Panc1 (cell line): Measurements from ENCODE around the gene PHOX2B. TPM values are rescaled to one million over a fixed set of nuclear protein-coding genes. Genes with fewer than 3 reads are reported as not detected.

Source experiments
- ATAC-seq: fragments of 200-7000 bp; cut with Tn5 transposase; 2 replicates; pipeline ENCODE4 v1.9.1; 2020; ENCODE audit warnings: mild to moderate bottlenecking, moderate library complexity
- BruUV-seq: library from RNA; stranded (reverse); fragments of 400-500 nt; replicated peaks from 2 replicates; lab custom pipeline; 2021; lab: Mats Ljungman, UMichigan
- CTCF ChIA-PET: fragments of 300-600 bp; sonication (Branson Sonifier 250); formaldehyde crosslinking; loops from one replicate; lab custom pipeline; 2022; ENCODE audit warnings: antibody characterized with exemption; lab: Charles Lee
- POLR2A ChIA-PET: fragments of 300-600 bp; sonication (Branson Sonifier 250); formaldehyde crosslinking; loops from one replicate; lab custom pipeline; 2022; ENCODE audit warnings: antibody characterized with exemption; lab: Charles Lee
- DNase-seq: peaks from one replicate; pipeline ENCODE4 v3.0.0-alpha.2; 2010; ENCODE audit warnings: low read depth, low spot score
- H3K27ac ChIP-seq: 2 replicates; pipeline ENCODE4 v1.5.1; 2011; ENCODE audit warnings: mild to moderate bottlenecking, low read length, inconsistent platforms
- H3K27me3 ChIP-seq: fragments of 200-500 bp; sonication (Bioruptor generic); 2 replicates; pipeline ENCODE4 v1.6.0; 2014; ENCODE audit warnings: low read length, inconsistent platforms; ENCODE audit not compliant: control insufficient read depth, insufficient read depth
- H3K36me3 ChIP-seq: fragments of 200-500 bp; sonication (Bioruptor generic); 2 replicates; pipeline ENCODE4 v1.5.1; 2014; ENCODE audit warnings: inconsistent platforms, mild to moderate bottlenecking, low read length, moderate library complexity; ENCODE audit not compliant: control insufficient read depth, insufficient read depth
- H3K4me1 ChIP-seq: 2 replicates; pipeline ENCODE4 v1.5.1; 2011; ENCODE audit warnings: inconsistent platforms, mild to moderate bottlenecking, low read length, moderate library complexity; ENCODE audit not compliant: control insufficient read depth, insufficient read depth
- H3K4me3 ChIP-seq, 2 experiments: 2 replicates each; pipeline ENCODE4 v1.5.1; 2011 to 2012; ENCODE audit warnings: low read depth in 2 of 2, low read length in 2 of 2, mild to moderate bottlenecking in 2 of 2, inconsistent platforms in 1 of 2, moderate library complexity in 1 of 2
- H3K9me3 ChIP-seq: fragments of 200-500 bp; sonication (Bioruptor generic); 2 replicates; pipeline ENCODE4 v1.5.1; 2014; ENCODE audit warnings: low read depth, mild to moderate bottlenecking, inconsistent platforms, low read length, moderate library complexity; ENCODE audit not compliant: control insufficient read depth, insufficient read depth
- CTCF ChIP-seq: fragments of 450-650 bp; IDR thresholded peaks from 2 replicates; pipeline ENCODE4 v1.5.1; 2017; ENCODE audit warnings: mild to moderate bottlenecking
- POLR2AphosphoS5 ChIP-seq: IDR thresholded peaks from 2 replicates; pipeline ENCODE4 v1.6.1; 2012; ENCODE audit warnings: mild to moderate bottlenecking, low read depth, low read length, moderate library complexity
- SIN3A ChIP-seq: IDR thresholded peaks from 2 replicates; pipeline ENCODE4 v1.6.1; 2012; ENCODE audit warnings: low read depth, mild to moderate bottlenecking, low read length, moderate library complexity, borderline replicate concordance; ENCODE audit not compliant: insufficient read depth
- TCF7L2 ChIP-seq: IDR thresholded peaks from 2 replicates; pipeline ENCODE4 v1.6.1; 2011; ENCODE audit warnings: mild to moderate bottlenecking, low read depth, low read length, inconsistent platforms
- in situ Hi-C: cut with HindIII; loops from 2 replicates; pipeline ENCODE4 v1.10.0; 2016; ENCODE audit warnings: low sequenced_read_pairs, low pct_unique_long_range_greater_than_20kb
- intact Hi-C: fragments of 100-400 bp; cut with micrococcal nuclease; formaldehyde crosslinking; loops from one replicate; pipeline ENCODE4 v1.10.0; 2022; ENCODE audit not compliant: unreplicated experiment
- total RNA-seq: library from RNA; stranded (reverse); gene quantifications from one replicate; pipeline ENCODE4 v1.2.1, GENCODE V29; 2021; ENCODE audit not compliant: unreplicated experiment
- TF ChIP-seq, protein P1 (sequence below), 2 experiments: IDR thresholded peaks; 2 replicates each; pipeline ENCODE4 v1.6.1; 2011 to 2012; ENCODE audit warnings: low read depth in 2 of 2, control low read depth in 1 of 2, low read length in 1 of 2, mild to moderate bottlenecking in 1 of 2, moderate library complexity in 1 of 2; ENCODE audit not compliant: insufficient read depth in 1 of 2

PHOX2B gene
- total RNA-seq, 1 experiment from 2014 or later: not detected

DNA sequence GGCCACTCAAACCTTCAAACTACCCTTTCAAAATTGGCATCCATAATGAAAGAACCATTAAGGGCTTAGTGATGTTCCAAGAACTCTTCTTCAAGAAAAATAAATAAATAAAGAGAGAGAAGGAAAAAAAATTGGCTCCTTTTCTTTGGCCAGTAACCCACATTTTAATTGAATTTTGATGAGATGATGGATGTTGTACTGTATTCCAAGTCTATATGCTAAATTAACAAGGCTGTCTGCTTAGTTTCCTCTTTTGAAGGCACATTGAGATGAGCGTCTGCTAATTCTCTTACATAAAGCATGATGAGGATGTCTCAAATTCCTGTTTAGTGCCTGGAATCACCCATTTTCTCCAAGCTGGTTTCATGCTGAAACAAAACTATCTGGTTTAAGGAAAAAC, 33.4 kb downstream of the PHOX2B start:
- Histone ChIP-seq H3K9me3 (no peaks in the 10 kb centered on the region), H3K4me1 (no peaks in the 10 kb centered on the region), H3K36me3 (no peaks in the 10 kb centered on the region), H3K4me3 (no peak overlapping the region), H3K27ac (no peak overlapping the region), H3K27me3 (peaks cover 2% of the 10 kb centered on the region)
- TF ChIP-seq TCF7L2 (no peak), CTCF (no peak), POLR2AphosphoS5 (no peak), SIN3A (no peak)
- TF ChIP-seq, protein P1, sequence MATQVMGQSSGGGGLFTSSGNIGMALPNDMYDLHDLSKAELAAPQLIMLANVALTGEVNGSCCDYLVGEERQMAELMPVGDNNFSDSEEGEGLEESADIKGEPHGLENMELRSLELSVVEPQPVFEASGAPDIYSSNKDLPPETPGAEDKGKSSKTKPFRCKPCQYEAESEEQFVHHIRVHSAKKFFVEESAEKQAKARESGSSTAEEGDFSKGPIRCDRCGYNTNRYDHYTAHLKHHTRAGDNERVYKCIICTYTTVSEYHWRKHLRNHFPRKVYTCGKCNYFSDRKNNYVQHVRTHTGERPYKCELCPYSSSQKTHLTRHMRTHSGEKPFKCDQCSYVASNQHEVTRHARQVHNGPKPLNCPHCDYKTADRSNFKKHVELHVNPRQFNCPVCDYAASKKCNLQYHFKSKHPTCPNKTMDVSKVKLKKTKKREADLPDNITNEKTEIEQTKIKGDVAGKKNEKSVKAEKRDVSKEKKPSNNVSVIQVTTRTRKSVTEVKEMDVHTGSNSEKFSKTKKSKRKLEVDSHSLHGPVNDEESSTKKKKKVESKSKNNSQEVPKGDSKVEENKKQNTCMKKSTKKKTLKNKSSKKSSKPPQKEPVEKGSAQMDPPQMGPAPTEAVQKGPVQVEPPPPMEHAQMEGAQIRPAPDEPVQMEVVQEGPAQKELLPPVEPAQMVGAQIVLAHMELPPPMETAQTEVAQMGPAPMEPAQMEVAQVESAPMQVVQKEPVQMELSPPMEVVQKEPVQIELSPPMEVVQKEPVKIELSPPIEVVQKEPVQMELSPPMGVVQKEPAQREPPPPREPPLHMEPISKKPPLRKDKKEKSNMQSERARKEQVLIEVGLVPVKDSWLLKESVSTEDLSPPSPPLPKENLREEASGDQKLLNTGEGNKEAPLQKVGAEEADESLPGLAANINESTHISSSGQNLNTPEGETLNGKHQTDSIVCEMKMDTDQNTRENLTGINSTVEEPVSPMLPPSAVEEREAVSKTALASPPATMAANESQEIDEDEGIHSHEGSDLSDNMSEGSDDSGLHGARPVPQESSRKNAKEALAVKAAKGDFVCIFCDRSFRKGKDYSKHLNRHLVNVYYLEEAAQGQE (IDR thresholded peaks at IDR 0.05; ENCODE audit: insufficient read depth in 1 of 2, low read depth in 2 of 2, low read length in 1 of 2): no peak
- no peak for ATAC-seq
- no peak for DNase-seq
- ChIA-PET POLR2A (no interaction called here), CTCF (no interaction called here)
- intact Hi-C loops (no loop called here), in situ Hi-C loops (no loop called here)
- no TSS peak for BruUV-seq

DNA sequence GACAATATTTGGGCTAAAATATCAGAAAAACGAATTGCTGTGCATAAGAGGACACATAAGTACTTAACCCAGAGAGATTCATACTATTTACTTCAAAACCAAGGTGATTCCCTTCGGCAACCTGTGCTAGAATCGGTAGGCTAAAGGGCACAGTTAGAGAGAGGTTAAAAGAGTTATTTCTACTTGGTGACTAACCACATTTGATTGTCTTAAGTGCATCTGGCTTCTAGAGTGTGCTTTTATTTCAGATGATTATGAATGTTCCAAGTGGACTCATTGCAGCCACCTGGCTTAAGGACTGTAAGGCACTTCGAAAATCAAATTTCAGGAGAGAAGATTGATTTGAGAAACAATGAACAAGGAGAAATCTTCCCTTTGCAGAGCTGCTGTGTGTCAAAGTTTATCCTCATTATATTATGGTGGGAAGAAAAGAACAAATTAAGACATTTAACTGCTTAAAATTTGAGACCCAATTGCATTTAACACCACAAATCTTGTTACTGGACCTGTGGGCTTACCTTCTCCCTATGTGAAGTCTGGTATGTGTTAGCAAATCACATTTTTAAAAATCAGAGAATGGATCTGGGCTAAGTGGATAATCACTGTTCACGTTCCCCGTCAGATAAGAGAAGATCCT, 34.0 kb downstream of the PHOX2B start:
- H3K27me3 ChIP-seq: peaks cover 2% of the 10 kb centered on the region
- BruUV-seq: no TSS peak
- in situ Hi-C loops (no loop called here), intact Hi-C loops (no loop called here)
- ChIA-PET POLR2A (no interaction called here), CTCF (no interaction called here)
- no peaks in the 10 kb centered on the region for H3K36me3 ChIP-seq
- ATAC-seq: no peak
- DNase-seq: no peak
- H3K4me3 ChIP-seq: no peak overlapping the region
- no peaks in the 10 kb centered on the region for H3K4me1 ChIP-seq
- H3K9me3 ChIP-seq: no peaks in the 10 kb centered on the region
- no peak overlapping the region for H3K27ac ChIP-seq
- TF ChIP-seq SIN3A (no peak), POLR2AphosphoS5 (no peak), TCF7L2 (no peak), CTCF (no peak)
- TF ChIP-seq, protein P1 (IDR thresholded peaks at IDR 0.05; ENCODE audit: insufficient read depth in 1 of 2, low read depth in 2 of 2, low read length in 1 of 2): no peak
